Ectodermal cell (in vitro differentiated cells): ENCODE data around the gene CGB1.
"Not testable (repeated sequence)": the region's sequence is repeated elsewhere in the genome, so short reads cannot be mapped to it uniquely, and the experiment has no call there.

Experiments
- H3K27ac ChIP-seq: 2 replicates; pipeline ENCODE4 v1.7.0; 2013; ENCODE audit warnings: mild to moderate bottlenecking, low read depth, low read length; ENCODE audit not compliant: insufficient read depth, poor library complexity, severe bottlenecking
- H3K27me3 ChIP-seq: 2 replicates; pipeline ENCODE4 v1.7.0; 2013; ENCODE audit warnings: mild to moderate bottlenecking, low read length; ENCODE audit not compliant: insufficient read depth, control insufficient read depth, poor library complexity, severe bottlenecking
- H3K36me3 ChIP-seq: one replicate; pipeline ENCODE4 v1.7.0; 2013; ENCODE audit warnings: low read length; ENCODE audit not compliant: control insufficient read depth, insufficient read depth
- H3K4me1 ChIP-seq: one replicate; pipeline ENCODE4 v1.7.0; 2013; ENCODE audit warnings: low read length; ENCODE audit not compliant: control insufficient read depth, insufficient read depth
- H3K4me3 ChIP-seq: 2 replicates; pipeline ENCODE4 v1.7.0; 2013; ENCODE audit warnings: low read depth, low read length, control low read depth; ENCODE audit not compliant: insufficient read depth
- H3K9me3 ChIP-seq: 2 replicates; pipeline ENCODE4 v1.7.0; 2013; ENCODE audit warnings: mild to moderate bottlenecking, low read length, moderate library complexity; ENCODE audit not compliant: control insufficient read depth
- WGBS, 2 experiments: methylation state at CpG; one replicate each; pipeline ENCODE4 v1.1.7; 2013; ENCODE audit warnings: missing lambda C conversion rate in 2 of 2; 5-methylcytosine and 5-hydroxymethylcytosine counted together

Gene CGB1

GRCh38 chr19:49058562-49058961 lies 21.9 kb upstream of the CGB1 start:
- Histone ChIP-seq H3K4me1 (peaks cover 12% of the 10 kb centered on the region), H3K27ac (no peak overlapping the region), H3K27me3 (peaks cover 66% of the 10 kb centered on the region), H3K9me3 (no peaks in the 10 kb centered on the region), H3K36me3 (no peaks in the 10 kb centered on the region), H3K4me3 (no peak overlapping the region)
- WGBS, 2 experiments, result 79 to 80% methylated on average over 10 of the region's 10 CpGs

GRCh38 chr19:49057636-49058234 lies 21.0 kb upstream of the CGB1 start, which contains the start of gene CGB7:
TSS of gene CGB7 (minus strand) at chr19:49057749. CDS start at chr19:49055375, 2,374 bp downstream.
- H3K4me1 ChIP-seq, result peaks cover 12% of the 10 kb centered on the region
- peak within 1 kb of the TSS; percentile 36 for H3K4me3 ChIP-seq
- peaks cover 66% of the 10 kb centered on the region for H3K27me3 ChIP-seq
- no peak within 1 kb of the TSS for H3K27ac ChIP-seq
- H3K36me3 ChIP-seq, result no peaks in the 10 kb centered on the region
- WGBS, 2 experiments, result 15 to 16% methylated on average over 38 of the region's 38 CpGs
- no peaks in the 10 kb centered on the region for H3K9me3 ChIP-seq

- H3K9me3 ChIP-seq, H3K36me3 ChIP-seq, H3K27ac ChIP-seq: not testable (repeated sequence)
- WGBS, 2 experiments, result 14% methylated on average over 34 of the region's 34 CpGs
- Histone ChIP-seq H3K27me3 (peaks cover 66% of the 10 kb centered on the region), H3K4me1 (peaks cover 12% of the 10 kb centered on the region), H3K4me3 (peak overlapping the region; percentile 36)
Observed at GRCh38 chr19:49056902-49057596, 20.4 kb upstream of the CGB1 start.

GRCh38 chr19:49056101-49056901 lies 19.6 kb upstream of the CGB1 start:
- Histone ChIP-seq H3K36me3 (no peaks in the 10 kb centered on the region), H3K4me3 (peak overlapping the region; percentile 36), H3K9me3 (no peaks in the 10 kb centered on the region), H3K4me1 (peaks cover 12% of the 10 kb centered on the region), H3K27ac (no peak overlapping the region), H3K27me3 (peaks cover 63% of the 10 kb centered on the region)
- WGBS, 2 experiments, result 2% methylated on average over 63 of the region's 63 CpGs

GRCh38 chr19:49050376-49051033 lies 13.8 kb upstream of the CGB1 start:
- 82 to 84% methylated on average over 24 of the region's 24 CpGs for whole genome bisulfite sequencing, 2 experiments
- not testable (repeated sequence) for H3K27ac ChIP-seq, H3K36me3 ChIP-seq, H3K4me1 ChIP-seq, H3K4me3 ChIP-seq, H3K27me3 ChIP-seq, H3K9me3 ChIP-seq

DNA sequence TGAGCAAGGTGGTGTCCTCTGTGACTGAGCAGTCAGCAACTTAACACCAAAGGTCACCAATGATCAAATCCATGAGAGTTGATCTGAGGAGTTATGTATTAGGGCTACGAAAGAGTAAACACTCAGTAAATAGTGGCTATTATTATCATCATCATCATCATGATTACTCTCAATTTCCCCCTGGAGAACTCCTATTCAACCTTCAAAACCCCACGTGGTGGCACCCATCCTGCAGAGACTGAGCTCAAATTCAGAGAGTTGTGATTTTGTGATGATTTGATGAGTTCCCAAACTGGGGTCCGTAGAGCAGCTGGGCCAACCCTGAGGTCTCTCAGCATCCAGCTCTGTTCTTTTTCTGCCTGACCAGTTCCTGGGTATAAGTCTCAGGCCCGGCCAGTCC lies 13.1 kb upstream of the CGB1 start:
- H3K27me3 ChIP-seq, H3K4me1 ChIP-seq, H3K4me3 ChIP-seq, H3K36me3 ChIP-seq, H3K27ac ChIP-seq, H3K9me3 ChIP-seq: not testable (repeated sequence)
- WGBS, 2 experiments, result 65% methylated on average over 2 of the region's 4 CpGs; no CpG with 5 or more reads in 1 of the 2 experiments

- not testable (repeated sequence) for H3K36me3 ChIP-seq, H3K27ac ChIP-seq, H3K27me3 ChIP-seq, H3K4me1 ChIP-seq, H3K9me3 ChIP-seq, H3K4me3 ChIP-seq
- WGBS, 2 experiments, result 79 to 83% methylated on average over 10 of the region's 12 CpGs
Observed at GRCh38 chr19:49049011-49049410, 12.3 kb upstream of the CGB1 start, which contains the start of gene CGB8. TSS of gene CGB8 (minus strand) at chr19:49049111. CDS start at chr19:49048739, 372 bp downstream.

DNA sequence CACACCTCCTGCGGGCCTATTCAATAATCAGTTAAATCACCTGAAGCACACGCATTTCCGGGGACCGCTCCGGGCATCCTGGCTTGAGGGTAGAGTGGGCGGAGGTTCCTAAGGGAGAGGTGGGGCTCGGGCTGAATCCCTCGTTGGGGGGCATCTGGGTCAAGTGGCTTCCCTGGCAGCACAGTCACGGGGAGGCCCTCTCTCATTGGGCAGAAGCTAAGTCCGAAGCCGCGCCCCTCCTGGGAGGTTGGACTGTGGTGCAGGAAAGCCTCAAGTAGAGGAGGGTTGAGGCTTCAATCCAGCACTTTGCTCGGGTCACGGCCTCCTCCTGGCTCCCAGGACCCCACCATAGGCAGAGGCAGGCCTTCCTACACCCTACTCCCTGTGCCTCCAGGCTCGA lies 6.9 kb upstream of the CGB1 start, which contains the start of gene CGB5:
CGB5 (plus strand) TSS at position 301 of the 400 bp plus-strand sequence. CDS start 362 bp downstream, outside the sequence.
- not testable (repeated sequence) for H3K4me3 ChIP-seq, H3K36me3 ChIP-seq, H3K27me3 ChIP-seq, H3K4me1 ChIP-seq, H3K9me3 ChIP-seq, H3K27ac ChIP-seq
- 84 to 86% methylated on average over 14 to 15 of the region's 15 CpGs for WGBS, 2 experiments

DNA sequence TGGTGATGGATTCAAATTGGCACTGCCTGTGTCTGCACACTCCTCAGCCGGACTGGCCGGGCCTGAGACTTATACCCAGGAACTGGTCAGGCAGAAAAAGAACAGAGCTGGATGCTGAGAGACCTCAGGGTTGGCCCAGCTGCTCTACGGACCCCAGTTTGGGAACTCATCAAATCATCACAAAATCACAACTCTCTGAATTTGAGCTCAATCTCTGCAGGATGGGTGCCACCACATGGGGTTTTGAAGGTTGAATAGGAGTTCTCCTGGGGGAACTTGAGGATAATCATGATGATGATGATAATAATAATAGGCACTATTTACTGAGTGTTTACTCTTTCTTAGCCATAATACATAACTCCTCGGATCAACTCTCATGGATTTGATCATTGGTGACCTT lies 6.0 kb upstream of the CGB1 start:
- not testable (repeated sequence) for H3K4me1 ChIP-seq, H3K4me3 ChIP-seq, H3K9me3 ChIP-seq, H3K36me3 ChIP-seq, H3K27ac ChIP-seq, H3K27me3 ChIP-seq
- 91 to 93% methylated on average over 1 of the region's 4 CpGs for WGBS, 2 experiments

DNA sequence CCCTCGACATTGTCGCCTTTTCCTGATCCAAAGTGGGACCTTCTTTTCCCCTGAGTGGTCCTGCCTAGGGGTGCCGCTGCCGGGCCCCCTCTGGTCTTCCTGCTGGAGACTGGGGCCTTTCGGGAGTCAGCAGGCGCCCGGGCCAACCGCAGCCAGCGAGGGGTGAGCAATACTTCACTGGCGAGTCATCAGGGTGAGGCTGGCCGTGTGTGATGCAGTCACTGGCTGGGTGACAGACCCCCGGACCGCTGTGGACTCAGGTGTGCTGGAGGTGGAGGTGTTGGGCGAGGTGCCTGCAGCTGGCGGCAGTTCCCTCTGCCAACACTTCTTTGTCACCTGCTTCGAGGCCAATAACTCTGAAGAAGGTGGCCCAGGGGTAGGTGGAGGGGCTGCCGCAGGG lies 5.5 kb upstream of the CGB1 start:
- no peak overlapping the region for H3K4me3 ChIP-seq
- H3K36me3 ChIP-seq, result no peaks in the 10 kb centered on the region
- H3K9me3 ChIP-seq, result no peaks in the 10 kb centered on the region
- H3K4me1 ChIP-seq, result no peaks in the 10 kb centered on the region
- no peak overlapping the region for H3K27ac ChIP-seq
- WGBS, 2 experiments, result 83 to 84% methylated on average over 17 of the region's 17 CpGs
- H3K27me3 ChIP-seq, result no peaks in the 10 kb centered on the region
